Stimulated activated CD4-positive, alpha-beta T cell treated with anti-CD3 and anti-CD28 coated beads, Interleukin-12 subunit alpha, Interleukin-12 subunit beta, amount 100 ng/mL, for 48 hours (primary cell): ENCODE data around the gene TP53TG5.
"Not testable (repeated sequence)": the region's sequence is repeated elsewhere in the genome, so short reads cannot be mapped to it uniquely, and the experiment has no call there.

ENCODE experiments used
- DNase-seq, 3 donors: peaks; one replicate each; pipeline ENCODE4 v3.0.0-alpha.2; 2020; ENCODE audit warnings: low read depth in 2 of 3, low spot score in 1 of 3

Gene TP53TG5

DNA sequence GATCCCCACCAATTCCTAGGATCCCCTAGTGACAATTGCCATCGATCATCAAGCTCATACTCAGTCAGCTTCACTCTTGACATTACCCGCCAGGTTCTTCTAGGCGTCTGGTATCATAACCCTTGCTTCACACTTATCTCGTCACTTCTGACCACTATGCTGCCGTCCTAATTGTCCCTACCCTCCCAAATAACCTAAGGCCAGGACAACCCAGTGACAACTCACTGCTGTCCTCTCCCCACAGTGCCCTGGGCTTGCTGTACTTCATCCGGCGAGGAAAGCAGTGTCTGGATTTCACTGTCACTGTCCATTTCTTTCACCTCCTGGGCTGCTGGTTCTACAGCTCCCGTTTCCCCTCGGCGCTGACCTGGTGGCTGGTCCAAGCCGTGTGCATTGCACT is 11.5 kb downstream of the TP53TG5 start:
- DNase-seq, result no peak

DNA sequence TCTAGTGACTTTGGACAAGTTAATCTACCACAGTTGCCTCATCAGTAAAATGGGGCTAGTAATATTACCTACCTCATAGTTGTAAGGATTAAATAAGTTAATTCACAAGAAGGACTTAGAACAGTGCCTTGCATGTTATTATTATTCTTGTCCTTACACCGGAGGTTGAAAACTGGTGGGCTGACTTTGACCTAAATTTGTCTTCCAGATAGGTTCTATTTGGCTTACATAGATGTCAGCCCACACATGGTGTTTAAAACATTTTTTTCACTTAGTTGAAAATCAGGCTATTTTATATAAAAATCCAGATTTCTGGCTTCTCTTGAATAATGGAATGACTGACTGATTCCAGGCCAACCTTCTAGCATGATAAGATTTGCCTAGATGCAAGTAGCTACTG is 11.9 kb downstream of the TP53TG5 start:
- DNase-seq, result no peak

DNA sequence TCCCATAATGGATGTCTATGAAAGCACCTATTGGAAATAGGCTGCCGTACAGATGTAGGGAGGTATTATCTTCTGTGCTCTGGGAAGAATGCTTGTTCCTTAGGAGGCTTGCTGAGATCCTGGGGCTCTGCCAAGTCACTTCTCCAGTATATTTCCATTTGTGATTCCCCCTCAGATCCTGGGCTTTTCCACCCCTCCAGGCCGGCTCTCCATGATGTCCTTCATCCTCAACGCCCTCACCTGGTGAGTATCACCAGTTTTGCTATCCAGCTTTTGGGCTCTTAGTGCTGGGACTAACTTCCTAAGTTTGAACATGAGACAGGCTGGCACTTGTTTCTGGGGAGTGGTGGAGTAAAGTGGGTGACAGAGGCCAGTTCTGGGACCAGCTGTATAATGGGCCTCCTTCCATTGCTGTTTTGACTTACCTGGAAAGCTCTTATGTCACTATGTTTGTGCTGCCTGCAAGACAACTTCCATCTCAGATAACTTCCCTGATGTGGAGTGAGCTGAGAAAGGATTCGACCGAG is 12.6 kb downstream of the TP53TG5 start:
- no peak for DNase-seq

DNA sequence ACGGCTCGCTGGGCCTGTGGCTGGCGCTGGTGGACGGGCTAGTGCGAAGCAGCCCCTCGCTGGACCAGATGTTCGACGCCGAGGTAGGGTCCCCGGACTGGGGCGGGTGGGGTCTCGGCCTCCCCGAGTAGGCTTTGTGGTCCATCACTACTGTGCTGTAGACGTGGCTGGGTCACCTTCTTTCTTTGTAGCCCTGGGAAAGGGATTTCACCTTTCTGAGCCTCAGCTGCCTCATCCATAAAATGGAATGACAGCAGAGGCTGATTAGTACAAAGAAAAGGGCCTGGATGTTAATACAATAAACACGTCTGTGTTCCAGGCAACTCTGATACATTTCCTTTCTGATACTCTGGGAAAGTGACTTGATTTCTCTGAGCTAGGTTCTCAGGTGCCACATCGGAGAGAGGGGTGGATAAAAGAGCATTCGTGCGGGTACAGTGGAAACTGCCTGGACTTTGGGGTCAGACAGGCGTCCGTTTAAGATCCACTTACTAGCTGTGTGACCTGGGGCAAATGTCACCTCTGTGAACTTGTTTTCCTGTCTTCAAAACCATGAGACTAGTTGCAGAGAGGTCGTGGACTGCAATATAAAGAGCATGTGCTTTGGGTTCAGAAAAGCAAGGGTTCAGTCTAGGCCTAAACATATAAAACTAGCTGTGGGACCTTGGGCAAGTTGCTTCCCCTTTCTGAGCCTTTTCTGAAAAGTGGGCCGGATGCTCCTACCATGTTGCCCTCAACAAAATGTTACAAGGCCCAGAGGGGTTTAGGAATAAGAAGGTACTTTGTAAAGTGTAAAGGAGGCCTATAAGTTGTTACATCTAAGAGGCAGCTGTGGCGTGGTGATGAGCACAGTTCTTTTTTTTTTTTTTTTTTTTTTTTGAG is 14.3 kb downstream of the TP53TG5 start:
- no peak for DNase-seq

DNA sequence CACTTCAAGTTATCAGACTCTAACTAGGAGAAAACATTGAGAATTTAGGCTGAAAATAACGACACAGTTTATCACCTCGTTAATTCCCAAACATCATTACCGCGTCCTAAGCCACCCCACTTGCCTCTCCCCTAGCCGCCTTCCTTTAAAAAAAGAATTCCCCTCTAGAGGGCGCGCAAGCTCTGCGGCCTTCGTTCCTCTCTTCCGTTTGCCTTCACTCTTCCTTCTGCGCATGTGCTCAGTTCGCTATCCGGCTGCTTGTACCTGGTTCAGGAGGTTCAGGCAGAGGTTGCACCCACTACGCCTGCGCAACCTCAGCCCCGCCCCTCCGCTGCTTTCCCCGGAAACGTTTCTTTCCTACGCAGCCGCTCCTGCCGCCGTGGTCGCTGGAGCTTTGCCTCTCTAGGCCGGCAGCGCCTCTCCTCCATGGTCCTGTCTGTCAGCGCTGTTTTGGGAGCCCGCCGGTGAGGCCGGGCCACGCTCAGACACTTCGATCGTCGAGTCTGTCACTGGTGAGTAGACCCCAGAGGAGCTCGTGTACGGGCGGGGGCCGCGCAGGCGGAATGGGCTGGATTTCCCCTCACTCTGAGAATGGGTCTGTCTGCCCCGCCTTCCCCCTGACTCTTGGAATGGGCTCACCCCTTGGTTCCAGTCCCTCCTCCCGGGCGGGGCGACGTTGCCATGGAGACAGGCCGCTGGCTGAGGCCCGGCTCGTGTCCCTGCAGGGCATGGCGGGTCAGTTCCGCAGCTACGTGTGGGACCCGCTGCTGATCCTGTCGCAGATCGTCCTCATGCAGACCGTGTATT is 15.1 kb downstream of the TP53TG5 start, which contains the start of gene SYS1:
Gene SYS1, plus strand, starts transcription at position 353 of the 807 bp plus-strand sequence. Its CDS starts 376 bp downstream, at position 729.
- peak; percentile 97 to 99 (median 98) for DNase-seq

DNA sequence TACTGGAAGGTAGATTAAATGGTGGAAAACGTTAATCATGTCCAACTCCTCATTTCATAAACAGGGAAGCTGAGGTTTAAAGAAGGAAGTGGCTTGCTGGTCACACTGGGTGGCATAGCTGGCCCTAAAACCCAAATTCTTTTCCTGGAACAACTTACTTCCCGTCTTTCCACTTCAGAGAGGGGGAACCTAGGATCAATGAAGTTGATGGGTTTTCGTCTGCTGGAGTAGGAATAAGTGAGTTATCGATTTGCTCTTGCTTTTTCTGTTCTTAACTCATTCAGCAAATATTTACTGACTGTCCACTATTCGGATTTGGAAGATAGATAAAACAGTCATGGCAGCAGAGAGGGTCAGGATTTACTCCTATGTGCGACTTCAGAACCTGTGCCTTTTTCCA is 16.3 kb downstream of the TP53TG5 start:
- no peak for DNase-seq

DNA sequence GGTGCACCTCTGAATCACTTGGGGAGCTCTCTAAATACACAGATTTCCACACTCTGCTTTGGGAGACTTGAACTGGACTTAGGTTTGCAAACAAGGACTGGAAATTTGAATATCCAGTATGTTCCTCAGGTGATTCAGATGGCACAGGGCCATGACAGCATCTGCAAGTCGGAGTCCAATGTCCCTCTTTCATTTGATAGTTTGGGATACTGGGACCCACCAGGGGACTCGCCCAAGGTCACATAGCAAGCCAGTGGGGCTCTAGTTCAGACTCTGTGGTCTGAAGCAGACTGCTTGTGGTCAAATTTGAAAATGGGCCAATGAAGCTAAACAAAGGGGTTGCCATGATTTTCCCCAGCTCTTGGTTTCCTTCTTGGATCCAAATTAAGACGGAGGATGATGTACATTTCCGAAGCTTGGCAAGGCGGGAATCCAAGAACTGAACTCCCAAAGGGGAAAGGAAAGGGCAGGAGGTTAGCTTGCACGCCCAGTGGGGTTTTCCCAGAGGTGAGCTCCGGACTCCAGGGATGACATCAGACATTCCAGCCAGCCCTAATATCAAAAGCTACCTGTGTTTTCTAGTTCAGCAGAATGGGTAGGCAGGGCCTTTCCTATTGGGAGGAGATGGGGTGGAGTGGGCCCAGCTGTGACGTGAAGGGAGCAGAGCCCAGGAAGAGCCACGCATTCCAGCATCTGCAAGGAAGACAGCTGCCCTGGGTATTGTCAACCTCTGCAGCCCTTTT is 18.5 kb downstream of the TP53TG5 start:
- DNase-seq, result no peak

DNA sequence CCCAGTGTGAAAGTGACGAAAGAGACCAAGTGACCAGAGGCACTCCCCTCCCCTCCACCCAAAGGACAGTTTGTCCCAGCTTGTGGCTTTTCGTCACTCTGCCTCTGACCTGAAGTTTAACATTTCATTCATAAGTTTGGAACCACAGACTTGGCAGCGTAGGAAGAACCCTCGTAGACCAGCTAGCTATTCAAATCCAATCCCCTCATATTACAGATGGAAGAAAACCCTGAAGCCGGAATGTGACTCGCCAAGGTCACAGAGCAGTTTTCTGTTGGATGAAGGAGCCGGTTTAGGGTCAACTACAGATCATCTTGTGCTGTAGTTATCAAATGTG is 19.1 kb downstream of the TP53TG5 start:
- no peak for DNase-seq

DNA sequence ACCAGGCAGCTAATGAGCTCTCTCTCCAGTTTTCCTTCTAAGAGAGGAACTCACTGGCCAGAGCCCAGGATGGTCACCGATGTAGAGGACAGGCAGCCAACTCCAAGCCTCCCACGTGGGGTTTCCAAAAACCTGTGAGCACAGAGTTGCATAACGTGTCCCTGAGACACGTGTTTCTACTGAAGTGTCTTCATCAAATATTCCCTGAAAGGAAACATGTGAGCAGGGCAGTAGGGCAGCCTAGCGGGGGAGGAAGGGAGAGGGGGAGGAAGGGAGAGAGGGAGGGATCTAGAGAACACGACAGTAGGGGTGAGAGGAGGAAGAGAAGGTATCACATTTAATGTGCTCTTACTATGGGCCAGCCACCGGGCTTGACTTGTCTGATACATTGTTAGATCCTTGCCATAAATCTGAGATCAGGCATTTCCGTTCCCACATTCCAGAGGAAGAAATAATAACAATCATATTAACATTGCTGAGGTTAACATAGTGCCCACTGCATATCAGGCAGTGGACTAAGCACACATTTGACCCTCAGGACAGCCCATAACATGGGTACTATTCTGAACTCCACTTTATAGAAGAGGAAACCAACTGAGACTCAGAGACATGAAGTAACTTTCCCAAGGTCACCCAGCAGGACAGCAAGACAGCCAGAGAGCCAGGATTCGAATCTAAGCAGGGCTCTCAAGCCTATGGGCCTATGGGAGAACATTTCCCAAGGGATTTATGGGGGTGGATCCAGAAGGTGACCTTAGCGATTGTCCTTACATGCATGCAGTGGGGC is 19.6 kb downstream of the TP53TG5 start:
- DNase-seq, result no peak

DNA sequence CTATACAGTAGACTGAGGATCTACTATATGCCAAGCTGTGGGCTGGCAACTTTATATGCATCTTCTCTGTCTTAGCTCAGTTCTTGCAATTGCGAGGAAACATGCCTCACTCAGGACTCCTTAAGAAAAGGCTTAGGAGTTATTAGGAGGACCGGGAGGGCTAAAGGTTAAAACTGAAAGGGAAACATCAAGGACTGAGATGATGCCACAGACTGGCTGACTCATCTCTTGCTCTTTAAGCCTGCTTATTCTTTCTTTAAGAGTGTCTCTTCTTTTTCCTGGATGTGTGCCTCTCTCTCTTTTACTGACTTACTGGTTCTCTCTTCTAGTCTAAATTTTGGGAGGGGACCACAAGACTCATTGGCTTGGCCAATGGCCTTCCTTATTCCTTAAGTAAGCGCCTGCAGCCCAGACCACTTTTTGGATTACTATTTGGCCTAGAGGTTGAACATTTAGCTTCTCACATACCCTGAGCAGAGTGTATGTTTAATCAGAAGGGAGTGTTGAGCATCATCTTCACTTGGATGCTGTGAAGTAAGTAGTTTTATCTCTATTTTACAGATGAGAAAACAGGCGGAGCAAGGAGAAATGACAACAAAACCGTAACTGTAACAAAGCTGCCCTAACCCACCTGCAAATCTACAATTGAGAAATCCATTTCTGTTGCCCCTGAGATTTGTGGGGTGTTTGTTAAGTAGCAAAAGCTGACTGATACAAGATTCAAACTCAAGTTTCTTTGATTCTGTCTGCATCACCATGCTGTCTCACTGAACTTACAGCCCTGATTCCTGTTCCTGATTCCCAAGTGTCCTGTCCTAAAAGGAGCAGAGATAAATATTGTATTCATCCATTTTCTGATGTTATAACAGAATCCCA is 22.7 kb downstream of the TP53TG5 start:
- no peak for DNase-seq

DNA sequence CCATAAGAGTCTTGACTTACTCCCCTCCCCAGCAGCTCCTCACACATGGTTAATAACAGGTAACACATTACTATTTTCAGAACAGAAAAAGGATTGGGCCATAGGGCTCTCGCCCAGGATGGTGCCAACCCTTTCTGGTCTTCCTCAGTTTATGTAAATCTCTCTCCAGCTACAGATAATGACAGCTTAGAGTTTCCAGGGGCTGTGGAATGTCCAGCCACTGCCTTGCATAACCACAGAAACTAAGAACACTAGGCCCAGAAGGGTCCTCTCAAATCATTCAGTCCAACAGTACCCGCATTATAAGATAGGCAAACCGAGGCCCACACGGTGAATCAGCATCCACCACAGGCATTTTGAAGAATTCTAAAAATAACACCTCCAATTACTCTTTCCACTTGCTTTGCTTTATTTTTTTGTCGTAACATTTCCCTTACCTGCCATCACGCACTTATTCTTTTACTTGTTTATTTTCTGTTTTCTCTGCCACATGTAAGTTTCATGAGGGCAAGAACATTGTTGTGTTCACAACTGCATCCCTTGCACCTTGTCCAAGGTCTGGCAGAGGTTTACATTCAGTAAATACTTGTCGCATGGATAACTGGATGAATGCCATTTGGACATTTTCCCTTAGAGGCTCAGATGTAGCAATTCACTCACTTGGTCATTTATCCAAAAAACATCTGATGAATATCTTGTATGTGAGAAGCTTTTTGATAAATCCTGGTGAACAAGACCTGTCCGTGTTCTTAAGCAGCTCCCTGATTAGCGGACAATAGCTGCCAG is 23.5 kb downstream of the TP53TG5 start:
- no peak for DNase-seq

DNA sequence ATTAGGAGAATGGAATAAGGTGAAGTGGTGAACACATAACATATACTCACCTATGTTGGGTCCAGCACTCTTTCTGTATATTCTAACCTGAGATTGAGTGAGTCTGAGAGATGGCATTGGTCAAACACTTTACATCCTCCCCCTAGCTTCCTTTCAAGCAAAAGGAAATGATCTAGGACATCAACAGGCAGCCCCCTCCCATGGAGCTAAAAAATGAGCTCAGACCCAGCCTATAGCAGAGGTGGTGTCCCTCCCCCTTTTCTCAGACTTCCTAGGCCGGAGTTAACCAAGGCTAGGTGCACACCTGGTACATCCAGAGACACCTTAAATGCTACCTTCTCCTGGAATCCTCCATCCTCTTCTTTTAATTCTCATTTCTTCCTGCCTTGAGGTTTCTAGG is 24.4 kb downstream of the TP53TG5 start:
- DNase-seq, result no peak

DNA sequence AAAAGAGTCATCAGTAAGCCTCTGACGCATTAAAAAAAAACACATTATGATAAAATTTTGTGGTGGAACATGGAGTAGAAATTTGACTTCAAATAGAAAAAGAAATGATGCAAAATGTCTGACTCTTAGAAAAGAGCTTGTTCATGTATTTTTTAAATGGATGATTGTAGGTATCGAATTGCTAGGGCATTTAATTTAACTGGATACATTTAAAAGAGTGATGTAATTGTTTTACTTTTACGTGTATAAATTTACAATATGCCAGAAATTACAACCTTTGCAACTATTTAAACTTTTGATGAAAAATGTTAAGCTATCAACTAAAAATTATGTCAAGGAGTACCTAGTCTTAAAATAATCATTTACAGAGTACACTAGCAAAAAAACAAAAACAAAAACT is 25.4 kb downstream of the TP53TG5 start:
- no peak for DNase-seq

DNA sequence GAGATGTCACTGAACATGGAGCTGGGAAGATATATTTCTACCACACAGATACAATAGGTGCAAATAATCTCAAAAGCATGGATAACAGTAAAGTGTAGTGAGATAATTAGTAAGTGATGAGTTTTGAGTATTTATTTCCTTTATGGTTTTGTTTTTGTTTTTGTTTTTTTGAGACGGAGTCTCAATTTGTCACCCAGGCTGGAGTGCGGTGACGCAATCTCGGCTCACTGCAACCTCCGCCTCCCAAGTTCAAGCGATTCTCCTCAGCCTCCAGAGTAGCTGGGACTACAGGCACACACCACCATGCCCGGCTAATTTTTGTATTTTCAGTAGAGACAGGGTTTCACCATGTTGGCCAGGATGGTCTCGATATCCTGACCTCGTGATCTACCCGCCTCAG is 27.3 kb downstream of the TP53TG5 start:
- DNase-seq, result not testable (repeated sequence)

DNA sequence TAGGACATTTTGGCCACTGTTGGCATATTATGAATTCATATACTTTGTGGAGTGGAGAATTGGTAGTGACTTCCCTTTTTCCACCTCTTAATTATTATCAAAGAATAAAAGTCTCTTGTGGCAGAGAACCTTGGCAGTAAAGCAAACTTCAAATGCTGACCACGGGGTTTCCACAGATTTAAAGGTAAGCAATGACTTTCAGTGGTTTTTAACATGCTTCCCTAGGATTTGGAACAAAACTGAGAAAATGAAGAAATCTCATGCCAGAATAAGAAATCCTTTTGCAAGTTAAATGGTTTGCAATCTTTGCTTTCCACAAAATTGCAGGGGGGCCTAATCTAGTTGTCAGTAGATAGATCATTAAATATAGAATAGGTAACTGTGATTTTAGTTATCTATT is 27.9 kb downstream of the TP53TG5 start:
- DNase-seq, result no peak

DNA sequence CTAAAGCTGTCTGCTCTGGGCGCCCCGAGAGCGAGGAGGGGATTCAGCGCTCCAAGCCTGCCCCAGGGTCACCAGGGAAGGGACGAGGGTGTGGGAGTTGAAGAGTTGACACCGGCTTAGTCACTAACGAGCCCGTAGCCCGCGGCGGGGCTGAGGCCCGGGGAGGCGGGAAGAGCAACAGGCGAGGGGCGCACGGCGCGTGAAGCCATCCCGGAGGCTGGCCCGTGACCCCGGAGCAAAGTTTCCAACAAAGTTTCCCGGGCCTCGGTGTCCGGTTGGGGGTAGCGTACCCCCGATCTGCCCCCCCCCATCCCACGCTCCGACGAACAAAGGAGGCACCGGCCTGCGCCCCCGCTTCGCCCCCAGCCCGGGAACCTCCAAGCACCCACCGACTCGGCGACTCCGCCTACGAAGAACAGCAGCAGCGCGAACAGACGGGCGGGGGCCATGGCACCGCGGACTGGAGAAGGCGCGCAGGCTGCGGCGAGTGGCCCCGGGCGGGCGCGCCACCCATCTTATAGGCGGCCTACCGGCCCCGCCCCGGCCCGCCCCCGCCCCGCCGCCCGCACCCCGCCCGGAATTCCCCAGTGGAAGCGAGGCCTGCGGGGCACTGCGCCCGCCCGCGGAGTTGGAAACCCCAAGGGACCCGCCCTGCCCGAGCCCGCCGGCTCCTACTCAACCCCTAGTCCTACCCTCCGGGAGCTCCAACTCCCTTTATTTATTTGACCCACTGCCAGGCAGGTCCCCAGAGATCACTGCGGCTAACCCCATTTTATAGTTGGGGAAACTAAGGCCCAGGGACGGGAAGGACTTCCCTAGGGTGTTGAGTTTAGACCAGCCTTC is 30.0 kb downstream of the TP53TG5 start, which contains the start of gene SDC4:
Gene SDC4, minus strand, starts transcription at position 489 of the 843 bp plus-strand sequence. Its CDS starts 40 bp downstream, at position 449.
- peak; percentile 38 to 58 (median 45) for DNase-seq

DNA sequence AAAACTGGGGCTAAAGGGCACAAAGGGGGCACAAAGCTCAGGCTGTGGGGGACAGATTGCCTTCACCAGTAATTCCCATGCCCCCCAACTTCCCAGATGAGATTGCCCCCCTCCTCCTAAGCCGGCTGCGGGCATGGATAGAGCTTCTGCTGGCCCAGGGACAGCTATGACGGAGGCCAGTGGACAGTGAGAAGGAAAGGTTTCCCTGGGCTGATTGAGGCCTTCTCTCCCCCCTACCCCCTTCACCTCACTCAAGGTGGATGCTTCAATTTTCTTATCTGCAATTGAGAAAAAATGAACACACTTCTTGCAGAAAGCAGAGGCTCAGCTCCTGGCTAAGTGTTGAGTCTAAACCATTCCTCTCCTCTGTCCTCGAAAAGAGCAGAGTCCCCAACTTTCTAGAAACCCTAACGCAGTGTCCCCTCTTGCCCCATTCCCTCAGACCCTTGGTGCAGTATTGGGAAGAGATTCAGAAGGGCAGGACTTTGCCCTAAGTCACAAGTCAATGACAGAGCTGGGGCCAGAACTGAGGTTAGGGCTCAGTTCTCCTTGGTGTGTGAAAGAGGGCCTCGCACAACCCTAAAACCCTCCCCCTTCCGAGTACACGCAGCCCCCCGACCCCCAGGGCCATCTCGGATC is 30.7 kb downstream of the TP53TG5 start:
- DNase-seq, result no peak
